D721Med (cell line): Measurements from ENCODE around the gene RPSA.
A peak's percentile ranks its signal among the peaks of the same experiment; 100 is the strongest.
"Not testable (repeated sequence)": the region's sequence is repeated elsewhere in the genome, so short reads cannot be mapped to it uniquely, and the experiment has no call there.

ENCODE experiments used
- DNase-seq: peaks from one replicate; pipeline ENCODE4 v3.0.0; 2011; ENCODE audit warnings: low spot score; ENCODE audit not compliant: insufficient read length
- FAIRE-seq: peaks from 2 replicates; lab custom pipeline; 2011; peaks lifted over from hg19 to GRCh38; lab: Jason Lieb, UNC
- CTCF ChIP-seq: IDR thresholded peaks from 2 replicates; pipeline ENCODE4 v1.5.1; 2012; ENCODE audit warnings: mild to moderate bottlenecking, control low read depth; ENCODE audit not compliant: insufficient read depth; ENCODE audit errors: missing control alignments

The RPSA gene

GRCh38 chr3:39406368-39407258 lies at the start of gene RPSA:
Gene RPSA (plus strand): TSS chr3:39406720. CDS start chr3:39407654, 934 bp downstream.
- no peak for FAIRE-seq
- DNase-seq = peak; percentile 85
- peak; percentile 20 for TF ChIP-seq CTCF

- TF ChIP-seq CTCF = no peak
- FAIRE-seq = no peak
- DNase-seq = no peak
Measured at GRCh38 chr3:39358333-39358732, 48.2 kb upstream of the RPSA start.

- DNase-seq (no peak), FAIRE-seq (no peak)
- TF ChIP-seq CTCF = no peak
Measured at GRCh38 chr3:39361252-39361927, 45.1 kb upstream of the RPSA start.

- no peak for TF ChIP-seq CTCF
- DNase-seq (no peak), FAIRE-seq (no peak)
Measured at GRCh38 chr3:39362192-39362591, 44.3 kb upstream of the RPSA start.

GRCh38 chr3:39362812-39363211 lies 43.7 kb upstream of the RPSA start:
- TF ChIP-seq CTCF = no peak
- FAIRE-seq = no peak
- no peak for DNase-seq

GRCh38 chr3:39370450-39370849 lies 36.1 kb upstream of the RPSA start:
- not testable (repeated sequence) for FAIRE-seq

GRCh38 chr3:39372833-39373232 lies 33.7 kb upstream of the RPSA start:
- FAIRE-seq = no peak
- no peak for TF ChIP-seq CTCF
- no peak for DNase-seq

More at GRCh38 chr3:39370450-39370849, 36.1 kb upstream of the RPSA start:
- not testable (repeated sequence) for DNase-seq
